Karpas-422 (cell line): ENCODE results near the gene HDAC5. TPM values are rescaled to one million over a fixed set of nuclear protein-coding genes. Genes with fewer than 3 reads are reported as not detected.
A peak's percentile ranks its signal among the peaks of the same experiment; 100 is the strongest.

Experiments
- DNase-seq: peaks from one replicate; pipeline ENCODE4 v3.0.0-alpha.2; 2015
- H2AFZ ChIP-seq: fragments of 200-600 bp; sonication (generic); 2 replicates; pipeline ENCODE4 v1.6.1; 2014; ENCODE audit warnings: antibody characterized with exemption, low read length, mixed read lengths
- H3K27ac ChIP-seq: fragments of 200-600 bp; sonication (generic); 2 replicates; pipeline ENCODE4 v1.5.1; 2014; ENCODE audit warnings: mild to moderate bottlenecking, low read length, moderate library complexity
- H3K27me3 ChIP-seq: fragments of 200-600 bp; sonication (generic); 2 replicates; pipeline ENCODE4 v1.6.1; 2014; ENCODE audit warnings: low read length, mixed read lengths
- H3K36me3 ChIP-seq: fragments of 200-600 bp; sonication (generic); 2 replicates; pipeline ENCODE4 v1.6.1; 2014; ENCODE audit warnings: low read length, mixed read lengths; ENCODE audit not compliant: insufficient read depth
- H3K4me1 ChIP-seq: fragments of 200-600 bp; sonication (generic); 2 replicates; pipeline ENCODE4 v1.6.1; 2014; ENCODE audit warnings: mild to moderate bottlenecking, low read length, mixed read lengths
- H3K4me2 ChIP-seq: fragments of 200-600 bp; sonication (generic); 2 replicates; pipeline ENCODE4 v1.6.1; 2014; ENCODE audit warnings: low read length, low read depth, mild to moderate bottlenecking; ENCODE audit not compliant: poor library complexity, severe bottlenecking
- H3K4me3 ChIP-seq: fragments of 200-600 bp; sonication (generic); 2 replicates; pipeline ENCODE4 v1.5.1; 2014; ENCODE audit warnings: mild to moderate bottlenecking, antibody characterized with exemption, low read length, mixed read lengths
- H3K79me2 ChIP-seq: fragments of 200-600 bp; sonication (generic); 2 replicates; pipeline ENCODE4 v1.6.1; 2014; ENCODE audit warnings: mild to moderate bottlenecking, low read length, mixed read lengths
- H3K9ac ChIP-seq: fragments of 200-600 bp; sonication (generic); 2 replicates; pipeline ENCODE4 v1.6.0; 2014; ENCODE audit warnings: low read length
- H3K9me2 ChIP-seq: fragments of 200-600 bp; sonication (generic), shearing (Covaris generic); replicated peaks from 2 replicates; pipeline ENCODE4 v1.6.0; 2014; ENCODE audit warnings: mild to moderate bottlenecking, low read length, moderate library complexity; ENCODE audit not compliant: insufficient read depth
- H3K9me3 ChIP-seq: fragments of 300-700, 200-600 bp; sonication (generic); 2 replicates; pipeline ENCODE4 v1.6.1; 2014; ENCODE audit warnings: low read length, mixed read lengths
- H4K20me1 ChIP-seq: fragments of 200-600 bp; sonication (generic); 2 replicates; pipeline ENCODE4 v1.6.1; 2014; ENCODE audit warnings: mild to moderate bottlenecking, antibody characterized with exemption, low read length, low read depth; ENCODE audit not compliant: insufficient read depth
- total RNA-seq: library from RNA; depleted of rRNA; stranded (reverse); fragments of >200 nt; shearing (Covaris generic); gene quantifications from 2 replicates; pipeline ENCODE4 v1.2.3, GENCODE V29; 2014; ENCODE audit warnings: low replicate concordance

HDAC5 gene
- total RNA-seq, 1 experiment from 2014 or later, result 24.4 TPM

GRCh38 chr17:44065668-44066203 lies 57.7 kb downstream of the HDAC5 start:
- H3K9me2 ChIP-seq, result no peaks in the 10 kb centered on the region
- no peak overlapping the region; the same call in 1 of the 2 replicates for H2AFZ ChIP-seq
- peak overlapping the region; percentile 84 for H3K4me2 ChIP-seq
- no peaks in the 10 kb centered on the region for H3K9me3 ChIP-seq
- H3K9ac ChIP-seq, result peak overlapping the region; percentile 90
- H4K20me1 ChIP-seq, result peaks cover 20% of the 10 kb centered on the region; the same call in 1 of the 2 replicates
- H3K79me2 ChIP-seq, result peaks cover 59% of the 10 kb centered on the region
- H3K4me3 ChIP-seq, result peak overlapping the region; percentile 93
- peak overlapping the region; percentile 80 for H3K27ac ChIP-seq
- peaks cover 29% of the 10 kb centered on the region for H3K4me1 ChIP-seq
- peak; percentile 55 for DNase-seq
- no peaks in the 10 kb centered on the region for H3K27me3 ChIP-seq
- H3K36me3 ChIP-seq, result peaks cover 30% of the 10 kb centered on the region

DNA sequence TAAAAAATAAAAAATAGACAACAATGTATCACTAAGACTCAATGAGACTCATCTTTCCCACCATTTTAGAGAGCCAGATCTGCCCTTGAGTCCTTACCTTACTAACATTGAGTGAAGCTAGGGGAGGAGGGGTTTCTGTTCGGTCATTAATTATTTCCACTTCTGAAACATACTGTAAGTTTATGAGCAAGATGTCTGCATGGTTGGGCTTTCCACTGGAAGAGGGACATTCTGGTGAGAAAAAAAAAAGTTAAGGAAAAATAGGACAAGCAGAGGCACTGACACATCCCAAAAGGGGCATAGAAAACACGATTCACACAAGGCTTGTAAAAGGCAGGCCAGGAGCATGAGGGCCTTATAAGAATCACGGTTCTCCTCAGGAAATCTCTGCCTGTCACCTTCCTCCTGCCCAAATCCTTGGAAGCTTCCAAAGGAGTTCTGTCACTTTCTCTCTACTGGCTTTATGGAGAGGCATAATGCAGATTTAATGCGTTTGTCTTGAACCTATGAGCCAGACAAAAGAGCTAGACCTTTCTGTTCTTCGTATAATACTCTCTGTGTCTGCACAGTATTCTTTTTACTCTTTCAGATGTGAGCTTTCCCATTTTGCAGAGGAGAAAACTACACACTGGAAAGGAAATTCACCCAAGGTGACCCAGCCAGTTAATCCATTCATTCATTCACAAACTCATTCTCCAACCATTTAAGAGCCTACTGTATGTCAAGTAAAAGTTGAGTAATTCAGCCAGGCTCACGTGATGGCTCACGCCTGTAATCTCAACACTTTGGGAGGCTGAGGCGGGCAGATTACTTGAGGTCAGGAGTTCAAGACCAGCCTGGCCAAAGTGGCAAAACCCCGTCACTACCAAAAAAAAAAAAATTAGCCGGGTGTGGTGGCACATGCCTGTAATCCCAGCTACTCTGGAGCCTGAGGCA lies 59.5 kb downstream of the HDAC5 start:
- H2AFZ ChIP-seq, result no peak overlapping the region
- H3K36me3 ChIP-seq, result peaks cover 44% of the 10 kb centered on the region
- H4K20me1 ChIP-seq, result peaks cover 26% of the 10 kb centered on the region; the same call in 1 of the 2 replicates
- no peak overlapping the region for H3K9ac ChIP-seq
- H3K27me3 ChIP-seq, result no peaks in the 10 kb centered on the region
- H3K9me2 ChIP-seq, result no peaks in the 10 kb centered on the region
- no peak overlapping the region for H3K4me3 ChIP-seq
- H3K9me3 ChIP-seq, result no peaks in the 10 kb centered on the region
- no peak overlapping the region for H3K27ac ChIP-seq
- peaks cover 21% of the 10 kb centered on the region for H3K4me1 ChIP-seq
- peaks cover 74% of the 10 kb centered on the region for H3K79me2 ChIP-seq
- no peak overlapping the region for H3K4me2 ChIP-seq
- no peak for DNase-seq

DNA sequence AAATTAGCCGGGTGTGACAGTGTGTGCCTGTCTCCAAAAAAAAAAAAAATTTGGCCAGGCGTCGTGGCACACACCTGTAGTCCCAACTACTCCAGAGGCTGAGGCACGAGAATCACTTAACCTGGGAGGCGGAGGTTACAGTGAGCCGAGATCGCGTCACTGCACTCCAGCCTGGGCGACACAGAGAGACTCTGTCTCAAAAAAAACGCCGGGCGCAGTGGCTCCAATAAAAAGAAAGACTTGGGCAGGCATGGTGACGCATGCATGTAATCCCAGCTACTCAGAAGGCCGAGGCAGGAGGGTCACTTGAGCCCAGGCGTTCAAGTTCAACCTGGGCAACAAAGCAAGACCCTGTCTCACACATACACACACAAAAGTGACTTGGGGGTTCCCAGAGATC lies 60.6 kb downstream of the HDAC5 start:
- no peak overlapping the region for H3K4me2 ChIP-seq

GRCh38 chr17:44061446-44061845 lies 62.0 kb downstream of the HDAC5 start:
- Histone ChIP-seq H3K27me3 (no peaks in the 10 kb centered on the region), H3K4me2 (no peak overlapping the region), H3K9me3 (no peaks in the 10 kb centered on the region), H3K9me2 (no peaks in the 10 kb centered on the region), H3K79me2 (peaks cover 90% of the 10 kb centered on the region), H3K36me3 (peaks cover 50% of the 10 kb centered on the region), H4K20me1 (peaks cover 26% of the 10 kb centered on the region; the same call in 1 of the 2 replicates), H3K4me1 (peaks cover 10% of the 10 kb centered on the region), H3K27ac (no peak overlapping the region), H3K9ac (no peak overlapping the region), H2AFZ (no peak overlapping the region), H3K4me3 (no peak overlapping the region)
- DNase-seq, result no peak

More for the DNA sequence above, 60.6 kb downstream of the HDAC5 start:
- no peaks in the 10 kb centered on the region for H3K9me2 ChIP-seq
- DNase-seq, result no peak
- H3K79me2 ChIP-seq, result peaks cover 83% of the 10 kb centered on the region
- no peak overlapping the region for H3K27ac ChIP-seq
- H3K9me3 ChIP-seq, result no peaks in the 10 kb centered on the region
- H3K36me3 ChIP-seq, result peaks cover 50% of the 10 kb centered on the region
- peaks cover 21% of the 10 kb centered on the region for H3K4me1 ChIP-seq
- peaks cover 26% of the 10 kb centered on the region; the same call in 1 of the 2 replicates for H4K20me1 ChIP-seq
- no peaks in the 10 kb centered on the region for H3K27me3 ChIP-seq
- H3K4me3 ChIP-seq, result no peak overlapping the region
- H2AFZ ChIP-seq, result no peak overlapping the region
- no peak overlapping the region for H3K9ac ChIP-seq

DNA sequence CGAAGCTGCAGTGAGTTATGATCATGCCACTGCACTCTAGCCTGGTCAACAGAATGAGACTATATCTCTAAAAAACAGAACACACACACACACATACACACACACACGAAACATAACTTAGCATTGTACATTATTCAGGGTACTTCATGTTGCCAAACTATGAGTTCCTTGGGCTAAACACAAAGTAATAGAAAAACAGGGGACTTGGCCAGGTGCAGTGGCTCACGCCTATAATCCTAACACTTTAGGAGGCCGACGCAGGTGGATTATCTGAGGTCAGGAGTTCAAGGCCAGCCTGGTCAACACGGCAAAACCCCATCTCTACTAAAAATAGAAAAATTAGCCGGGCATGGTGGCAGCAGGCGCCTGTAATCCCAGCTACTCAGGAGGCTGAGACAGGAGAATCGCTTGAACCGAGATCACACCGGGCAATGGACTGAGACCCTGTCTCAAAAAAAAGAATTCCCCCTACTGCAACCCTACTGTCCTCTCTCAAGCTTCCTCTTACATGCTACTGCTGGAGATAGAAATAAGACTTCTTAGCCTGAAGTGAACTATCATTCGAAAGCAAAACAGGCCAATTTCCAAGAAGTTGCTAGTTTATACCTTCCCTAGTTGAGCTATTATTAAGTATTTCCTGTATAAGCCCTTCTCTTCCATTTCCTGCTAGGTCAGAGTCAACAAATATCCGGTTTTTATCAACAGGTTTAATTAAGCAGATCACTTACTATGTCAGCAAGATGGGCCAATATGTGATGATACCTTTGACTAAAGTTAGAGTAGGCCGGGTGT lies 64.1 kb downstream of the HDAC5 start:
- no peak overlapping the region for H3K4me3 ChIP-seq
- no peaks in the 10 kb centered on the region for H3K9me2 ChIP-seq
- no peak overlapping the region for H3K4me2 ChIP-seq
- H3K9me3 ChIP-seq, result no peaks in the 10 kb centered on the region
- peaks cover 23% of the 10 kb centered on the region; the same call in 1 of the 2 replicates for H4K20me1 ChIP-seq
- no peak overlapping the region for H3K27ac ChIP-seq
- H3K27me3 ChIP-seq, result no peaks in the 10 kb centered on the region
- no peak overlapping the region for H3K9ac ChIP-seq
- H3K79me2 ChIP-seq, result peaks cover 87% of the 10 kb centered on the region
- no peak for DNase-seq
- H2AFZ ChIP-seq, result no peak overlapping the region
- H3K4me1 ChIP-seq, result peaks cover 3% of the 10 kb centered on the region; the same call in 1 of the 2 replicates
- H3K36me3 ChIP-seq, result peaks cover 50% of the 10 kb centered on the region

GRCh38 chr17:44053125-44053872 lies 70.1 kb downstream of the HDAC5 start:
- Histone ChIP-seq H4K20me1 (peaks cover 15% of the 10 kb centered on the region; the same call in 1 of the 2 replicates), H3K4me1 (no peaks in the 10 kb centered on the region), H3K9me3 (no peaks in the 10 kb centered on the region), H3K27me3 (no peaks in the 10 kb centered on the region), H3K36me3 (peaks cover 37% of the 10 kb centered on the region), H3K27ac (no peak overlapping the region), H2AFZ (no peak overlapping the region), H3K9me2 (no peaks in the 10 kb centered on the region), H3K4me3 (no peak overlapping the region), H3K4me2 (no peak overlapping the region), H3K9ac (no peak overlapping the region), H3K79me2 (peaks cover 80% of the 10 kb centered on the region)
- DNase-seq, result no peak

DNA sequence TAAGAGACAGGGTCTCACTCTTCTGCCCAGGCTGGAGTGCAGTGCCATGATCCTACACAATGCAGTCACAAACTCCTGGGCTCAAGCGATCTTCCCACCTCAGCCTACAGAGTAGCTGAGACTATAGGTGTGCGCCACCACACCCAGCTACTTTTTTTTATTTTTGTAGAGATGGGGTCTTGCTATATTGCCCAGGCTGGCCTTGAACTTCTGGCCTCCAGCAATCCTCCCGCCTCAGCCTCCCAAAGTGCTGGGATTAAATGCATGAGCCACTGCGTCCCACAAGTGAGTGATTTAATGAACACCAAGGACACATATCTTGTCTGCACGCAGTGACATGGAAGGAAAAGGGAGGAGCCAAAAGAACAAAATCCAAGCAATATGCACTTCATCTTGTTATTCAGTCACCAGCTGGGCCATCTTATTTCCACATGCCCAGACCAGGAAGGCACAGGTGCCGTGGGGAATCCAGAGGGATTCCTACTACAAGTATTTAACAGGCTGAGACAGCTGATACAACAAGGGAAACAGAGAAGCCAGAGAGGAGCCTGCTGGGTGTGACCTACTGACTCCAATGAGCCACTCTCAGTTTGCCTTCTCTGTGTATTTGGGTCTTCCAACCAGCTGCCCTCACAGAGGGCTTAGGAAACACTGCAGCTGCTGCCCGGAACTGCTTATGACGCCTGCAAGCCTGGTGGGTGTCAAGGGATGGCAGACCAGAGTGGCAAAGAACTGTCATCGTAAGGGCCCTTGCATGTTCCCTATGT lies 74.0 kb downstream of the HDAC5 start:
- Histone ChIP-seq H3K9ac (no peak overlapping the region), H3K27ac (no peak overlapping the region), H3K9me2 (no peaks in the 10 kb centered on the region), H4K20me1 (peaks cover 12% of the 10 kb centered on the region; the same call in 1 of the 2 replicates), H2AFZ (no peak overlapping the region), H3K79me2 (peaks cover 74% of the 10 kb centered on the region), H3K4me1 (no peaks in the 10 kb centered on the region), H3K4me3 (no peak overlapping the region), H3K36me3 (peaks cover 43% of the 10 kb centered on the region), H3K4me2 (no peak overlapping the region), H3K9me3 (no peaks in the 10 kb centered on the region), H3K27me3 (no peaks in the 10 kb centered on the region)
- no peak for DNase-seq
